RPMI8226 (cell line): ENCODE measurements around the gene C5orf34.
"Not testable (repeated sequence)": the region's sequence is repeated elsewhere in the genome, so short reads cannot be mapped to it uniquely, and the experiment has no call there.

Experiments
- DNase-seq: peaks from one replicate; pipeline ENCODE4 v3.0.0-alpha.2; 2015

Gene C5orf34

GRCh38 chr5:43514816-43515677, at the start of gene C5orf34:
Gene C5orf34, minus strand, starts transcription at chr5:43515148. Its CDS starts 5,809 bp downstream, at chr5:43509339.
- DNase-seq = peak; percentile 99

- no peak for DNase-seq
Observed at GRCh38 chr5:43564289-43564850, 49.4 kb upstream of the C5orf34 start.

GRCh38 chr5:43563321-43563720, 48.4 kb upstream of the C5orf34 start:
- no peak for DNase-seq

- no peak for DNase-seq
Observed at GRCh38 chr5:43561356-43561755, 46.4 kb upstream of the C5orf34 start.

- DNase-seq = no peak
Observed at GRCh38 chr5:43560128-43560527, 45.2 kb upstream of the C5orf34 start.

- peak; percentile 92 for DNase-seq
Observed at GRCh38 chr5:43556857-43557542, 42.1 kb upstream of the C5orf34 start, which contains the start of gene PAIP1. Gene PAIP1, minus strand, starts transcription at chr5:43557077. Its CDS starts 231 bp downstream, at chr5:43556846.

GRCh38 chr5:43556607-43556856, 41.6 kb upstream of the C5orf34 start:
- DNase-seq = not testable (repeated sequence)

- DNase-seq = peak; percentile 60
Observed at GRCh38 chr5:43555895-43556606, 41.1 kb upstream of the C5orf34 start.

GRCh38 chr5:43554497-43554896, 39.5 kb upstream of the C5orf34 start:
- DNase-seq = no peak

- DNase-seq = no peak
Observed at GRCh38 chr5:43553381-43553780, 38.4 kb upstream of the C5orf34 start.

- no peak for DNase-seq
Observed at GRCh38 chr5:43551731-43552130, 36.8 kb upstream of the C5orf34 start.

- DNase-seq = not testable (repeated sequence)
Observed at GRCh38 chr5:43549272-43549671, 34.3 kb upstream of the C5orf34 start.

GRCh38 chr5:43548358-43548757, 33.4 kb upstream of the C5orf34 start:
- no peak for DNase-seq

GRCh38 chr5:43547532-43547931, 32.6 kb upstream of the C5orf34 start:
- no peak for DNase-seq

GRCh38 chr5:43543434-43543833, 28.5 kb upstream of the C5orf34 start:
- DNase-seq = no peak

GRCh38 chr5:43540746-43541145, 25.8 kb upstream of the C5orf34 start:
- DNase-seq = no peak

GRCh38 chr5:43536972-43537371, 22.0 kb upstream of the C5orf34 start:
- DNase-seq = no peak

GRCh38 chr5:43533646-43534045, 18.7 kb upstream of the C5orf34 start:
- no peak for DNase-seq

- DNase-seq = no peak
Observed at GRCh38 chr5:43530648-43531047, 15.7 kb upstream of the C5orf34 start.

GRCh38 chr5:43523662-43524072, 8.7 kb upstream of the C5orf34 start:
- no peak for DNase-seq

- DNase-seq = no peak
Observed at GRCh38 chr5:43520615-43521014, 5.7 kb upstream of the C5orf34 start.

- no peak for DNase-seq
Observed at GRCh38 chr5:43515678-43516048, 715 bp upstream of the C5orf34 start.

- no peak for DNase-seq
Observed at GRCh38 chr5:43514471-43514815, 505 bp downstream of the C5orf34 start.

GRCh38 chr5:43514025-43514424, 923 bp downstream of the C5orf34 start:
- DNase-seq = no peak
